ENCODE data around the gene TSFM.

DNA sequence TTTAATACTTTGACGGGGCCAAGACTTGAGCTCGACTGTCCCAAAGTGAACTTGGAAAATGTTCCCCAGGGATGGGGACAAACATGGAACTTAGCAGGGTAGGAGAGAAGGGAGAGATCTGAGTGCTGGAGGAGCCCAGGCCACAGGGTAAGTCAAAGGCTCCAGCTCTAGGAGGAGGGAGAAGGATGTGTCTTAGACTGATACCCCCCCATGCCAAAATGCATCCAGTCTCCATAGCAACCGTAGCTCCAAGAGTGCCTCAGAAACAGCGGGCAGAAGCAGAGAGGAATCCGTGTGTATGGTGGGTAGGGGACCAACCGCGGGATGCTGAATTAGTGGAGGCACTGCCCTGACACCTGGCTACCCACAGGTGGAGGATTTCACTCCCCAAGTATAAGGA, 43.2 kb upstream of the TSFM start:
- peak; percentile 31 for TF ChIP-seq EZH2 (IDR thresholded peaks at IDR 0.05; ENCODE audit: insufficient read depth, poor library complexity, severe bottlenecking)
- TF ChIP-seq EZH2phosphoT487 (IDR thresholded peaks at IDR 0.05; ENCODE audit: insufficient read depth, low read depth), result 0 out of 2 replicates have a peak, but pooled peaks have one; percentile 8

Data from GM23248 (cell line).